Measurements from ENCODE around the gene PMVK. TPM values are rescaled to one million over a fixed set of nuclear protein-coding genes. Genes with fewer than 3 reads are reported as not detected.
A peak's percentile ranks its signal among the peaks of the same experiment; 100 is the strongest.

PMVK gene
- total RNA-seq, 1 donor from 2014 or later: 30.4 TPM

- DNase-seq (ENCODE audit: low spot score) (no peak), ATAC-seq (peak; percentile 11)
- intact Hi-C loops (cut with DNase I): loop anchor here (10.0 kb wide), 1 partner anchor 100 kb away; the partner anchor contains the start of gene ADAM15
Observed at GRCh38 chr1:154955039-154955717, 18.7 kb upstream of the PMVK start.

- DNase-seq (ENCODE audit: low spot score) (no peak), ATAC-seq (no peak)
- intact Hi-C loops (cut with DNase I): loop anchor here (10.0 kb wide), 1 partner anchor 100 kb away; the partner anchor contains the start of gene ADAM15
Observed at GRCh38 chr1:154954541-154954940, 18.0 kb upstream of the PMVK start.

- ATAC-seq: no peak
- intact Hi-C loops (cut with DNase I): loop anchor here (10.0 kb wide), 1 partner anchor 101 kb away; the partner anchor contains the start of gene ADAM15
- no peak for DNase-seq (ENCODE audit: low spot score)
Observed at GRCh38 chr1:154953611-154954038, 17.1 kb upstream of the PMVK start.

GRCh38 chr1:154952664-154953063, 16.1 kb upstream of the PMVK start:
- DNase-seq (ENCODE audit: low spot score) (no peak), ATAC-seq (no peak)
- intact Hi-C loops (cut with DNase I): loop anchor here (10.0 kb wide), 1 partner anchor 102 kb away; the partner anchor contains the start of gene ADAM15

- ATAC-seq: no peak
- intact Hi-C loops (cut with DNase I): loop anchor here (10.0 kb wide), 1 partner anchor 103 kb away; the partner anchor contains the start of gene ADAM15
- DNase-seq (ENCODE audit: low spot score): no peak
Observed at GRCh38 chr1:154951901-154952657, 15.6 kb upstream of the PMVK start.

- DNase-seq (ENCODE audit: low spot score): no peak
- intact Hi-C loops (cut with DNase I): no loop called here
- ATAC-seq: no peak
Observed at GRCh38 chr1:154948079-154948478, 11.6 kb upstream of the PMVK start.

- intact Hi-C loops (cut with DNase I): no loop called here
- DNase-seq (ENCODE audit: low spot score) (no peak), ATAC-seq (no peak)
Observed at GRCh38 chr1:154945962-154946850, 9.7 kb upstream of the PMVK start.

- ATAC-seq (no peak), DNase-seq (ENCODE audit: low spot score) (no peak)
- intact Hi-C loops (cut with DNase I): no loop called here
Observed at GRCh38 chr1:154945160-154945961, 8.8 kb upstream of the PMVK start.

- DNase-seq (ENCODE audit: low spot score) (no peak), ATAC-seq (no peak)
- intact Hi-C loops (cut with DNase I): no loop called here
Observed at GRCh38 chr1:154944401-154945159, 8.1 kb upstream of the PMVK start.

GRCh38 chr1:154943649-154944400, 7.3 kb upstream of the PMVK start:
- ATAC-seq (peak; percentile 58), DNase-seq (ENCODE audit: low spot score) (no peak)

GRCh38 chr1:154941333-154942013, 5.0 kb upstream of the PMVK start:
- ATAC-seq: no peak
- intact Hi-C loops (cut with DNase I): no loop called here
- no peak for DNase-seq (ENCODE audit: low spot score)

More at GRCh38 chr1:154943649-154944400, 7.3 kb upstream of the PMVK start:
- intact Hi-C loops (cut with DNase I): no loop called here

GRCh38 chr1:154940651-154941194, 4.2 kb upstream of the PMVK start:
- intact Hi-C loops (cut with DNase I): no loop called here
- ATAC-seq (no peak), DNase-seq (ENCODE audit: low spot score) (no peak)

- no peak for DNase-seq (ENCODE audit: low spot score)
- intact Hi-C loops (cut with DNase I): no loop called here
- no peak for ATAC-seq
Observed at GRCh38 chr1:154940213-154940560, 3.7 kb upstream of the PMVK start.

GRCh38 chr1:154938604-154939399, 2.3 kb upstream of the PMVK start:
- no peak for ATAC-seq
- intact Hi-C loops (cut with DNase I): no loop called here
- DNase-seq (ENCODE audit: low spot score): no peak

GRCh38 chr1:154937988-154938386, 1.5 kb upstream of the PMVK start:
- DNase-seq (ENCODE audit: low spot score): no peak
- ATAC-seq: no peak
- intact Hi-C loops (cut with DNase I): no loop called here
